Activated CD4-positive, alpha-beta T cell treated with anti-CD3 and anti-CD28 coated beads for 48 hours (primary cell): Measurements from ENCODE around the gene PDE9A.
"Not testable (repeated sequence)": the region's sequence is repeated elsewhere in the genome, so short reads cannot be mapped to it uniquely, and the experiment has no call there.

Experiments
- DNase-seq: peaks from one replicate; pipeline ENCODE4 v3.0.0-alpha.2; 2020

The PDE9A gene

GRCh38 chr21:42626171-42626570 lies 27.2 kb upstream of the PDE9A start:
- DNase-seq: no peak

GRCh38 chr21:42627527-42628289 lies 25.7 kb upstream of the PDE9A start:
- no peak for DNase-seq

GRCh38 chr21:42628466-42629061 lies 24.9 kb upstream of the PDE9A start:
- DNase-seq: not testable (repeated sequence)

GRCh38 chr21:42629933-42630589 lies 23.4 kb upstream of the PDE9A start:
- no peak for DNase-seq

- DNase-seq: no peak
These were observed 22.8 kb upstream of the PDE9A start for GRCh38 chr21:42630626-42631025.

GRCh38 chr21:42631142-42631541 lies 22.3 kb upstream of the PDE9A start:
- no peak for DNase-seq

- DNase-seq: no peak
These were observed 21.1 kb upstream of the PDE9A start for GRCh38 chr21:42632336-42632751.

GRCh38 chr21:42632771-42633690 lies 20.4 kb upstream of the PDE9A start:
- DNase-seq: no peak

- no peak for DNase-seq
These were observed 19.6 kb upstream of the PDE9A start for GRCh38 chr21:42633858-42634257.

- DNase-seq: no peak
These were observed 17.4 kb upstream of the PDE9A start for GRCh38 chr21:42635848-42636519.

GRCh38 chr21:42636520-42637266 lies 16.7 kb upstream of the PDE9A start:
- DNase-seq: no peak

GRCh38 chr21:42637267-42638041 lies 16.0 kb upstream of the PDE9A start:
- no peak for DNase-seq

- no peak for DNase-seq
These were observed 15.1 kb upstream of the PDE9A start for GRCh38 chr21:42638266-42638863.

- DNase-seq: no peak
These were observed 13.7 kb upstream of the PDE9A start for GRCh38 chr21:42639646-42640152.

- no peak for DNase-seq
These were observed 12.9 kb upstream of the PDE9A start for GRCh38 chr21:42640486-42640885.

GRCh38 chr21:42641311-42642218 lies 11.9 kb upstream of the PDE9A start:
- DNase-seq: no peak

- no peak for DNase-seq
These were observed 11.1 kb upstream of the PDE9A start for GRCh38 chr21:42642219-42642745.
